ENCODE data around the gene TPSD1.
"Not testable (repeated sequence)": the region's sequence is repeated elsewhere in the genome, so short reads cannot be mapped to it uniquely, and the experiment has no call there.

The TPSD1 gene

GRCh38 chr16:1255276-1256122 is at the start of gene TPSD1:
TSS of gene TPSD1 (plus strand) at chr16:1256069. CDS start at chr16:1256281, 212 bp downstream.
- DNase-seq, result not testable (repeated sequence)

DNA sequence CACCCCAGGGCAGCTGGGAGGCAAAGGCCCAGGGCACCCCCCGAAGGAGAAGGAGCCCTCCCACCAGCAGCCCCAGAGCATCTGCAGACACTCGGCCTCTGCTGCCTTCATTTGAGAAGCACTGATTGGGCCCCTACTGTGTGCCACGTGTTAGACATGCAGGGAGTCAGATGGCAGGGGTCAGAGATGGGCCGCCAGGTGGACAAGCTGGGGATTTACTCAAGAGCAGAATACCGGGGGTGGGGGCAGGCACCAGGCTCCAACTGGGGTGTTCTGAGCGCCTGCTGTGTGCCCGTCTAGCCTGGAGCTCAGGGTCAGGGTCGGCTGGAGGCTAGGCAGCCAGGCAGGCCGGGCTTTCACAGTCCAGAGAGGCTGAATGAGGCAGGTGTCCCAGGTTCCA is 49.5 kb upstream of the TPSD1 start:
- no peak for DNase-seq

DNA sequence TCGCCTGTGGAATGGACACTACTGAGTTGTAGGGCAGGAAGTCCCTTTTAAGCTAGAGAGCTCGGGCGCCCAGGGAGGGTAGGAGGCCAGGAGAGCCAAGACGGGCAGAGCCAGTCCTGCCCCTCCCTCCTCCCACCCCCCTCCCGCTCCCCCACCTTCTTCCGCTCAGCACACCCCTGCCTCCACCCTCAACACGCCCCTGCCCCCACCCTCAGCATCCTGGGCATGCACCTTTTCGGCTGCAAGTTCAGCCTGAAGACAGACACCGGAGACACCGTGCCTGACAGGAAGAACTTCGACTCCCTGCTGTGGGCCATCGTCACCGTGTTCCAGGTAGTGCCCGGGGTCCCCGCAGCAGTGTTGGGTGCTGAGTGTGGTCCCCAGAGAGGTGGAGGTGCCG is 49.1 kb upstream of the TPSD1 start:
- DNase-seq, result no peak

DNA sequence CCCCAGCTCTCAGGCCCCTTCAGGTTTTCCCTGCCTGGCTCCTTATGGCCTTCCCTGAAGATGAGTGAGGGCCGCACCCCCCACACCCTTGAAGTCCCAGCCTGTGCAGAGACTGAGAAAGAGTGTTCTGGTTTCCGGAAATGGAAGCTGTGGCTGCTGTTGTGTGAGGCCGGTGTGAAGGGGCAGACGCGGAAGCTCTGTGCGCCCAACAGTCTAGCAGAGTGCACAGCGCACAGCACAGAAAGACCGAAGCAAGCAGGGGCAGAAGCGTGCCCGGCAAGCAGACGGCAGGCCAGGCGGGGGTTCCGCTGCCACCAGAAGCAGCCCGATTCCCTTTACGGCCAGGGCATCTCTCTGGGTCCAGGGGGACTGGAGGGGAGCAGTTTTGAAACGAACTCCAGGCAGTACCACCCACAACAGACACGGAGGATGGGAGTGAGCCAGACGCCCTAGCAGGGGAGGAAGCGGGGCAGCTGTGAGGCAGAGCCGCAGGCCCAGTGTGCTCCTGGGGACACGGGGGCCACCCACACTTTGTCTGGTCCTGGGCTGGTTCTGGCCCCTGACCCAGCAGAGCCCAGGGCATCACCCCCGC is 47.5 kb upstream of the TPSD1 start:
- DNase-seq, result no peak

DNA sequence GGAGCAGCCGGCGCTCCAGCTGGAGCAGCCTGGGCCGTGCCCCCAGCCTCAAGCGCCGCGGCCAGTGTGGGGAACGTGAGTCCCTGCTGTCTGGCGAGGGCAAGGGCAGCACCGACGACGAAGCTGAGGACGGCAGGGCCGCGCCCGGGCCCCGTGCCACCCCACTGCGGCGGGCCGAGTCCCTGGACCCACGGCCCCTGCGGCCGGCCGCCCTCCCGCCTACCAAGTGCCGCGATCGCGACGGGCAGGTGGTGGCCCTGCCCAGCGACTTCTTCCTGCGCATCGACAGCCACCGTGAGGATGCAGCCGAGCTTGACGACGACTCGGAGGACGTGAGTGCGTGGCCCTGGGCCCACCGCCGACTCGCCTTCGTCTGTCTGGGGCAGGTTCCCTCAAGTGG is 46.8 kb upstream of the TPSD1 start:
- DNase-seq, result no peak

DNA sequence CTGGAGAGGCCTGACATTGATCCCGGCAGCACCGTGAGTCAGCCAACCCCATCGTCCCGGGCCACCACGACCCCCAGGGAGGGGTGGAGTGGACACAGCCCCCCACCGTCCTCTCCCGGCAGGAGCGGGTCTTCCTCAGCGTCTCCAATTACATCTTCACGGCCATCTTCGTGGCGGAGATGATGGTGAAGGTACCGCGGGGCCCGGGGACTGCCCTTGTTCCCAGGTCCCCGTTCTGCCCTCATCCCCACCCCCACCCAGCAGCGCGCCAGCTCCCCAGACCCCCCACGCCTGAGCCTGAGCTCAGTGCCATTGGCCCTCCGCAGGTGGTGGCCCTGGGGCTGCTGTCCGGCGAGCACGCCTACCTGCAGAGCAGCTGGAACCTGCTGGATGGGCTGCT is 45.4 kb upstream of the TPSD1 start:
- DNase-seq, result no peak

GRCh38 chr16:1211451-1212268 is 44.2 kb upstream of the TPSD1 start:
- no peak for DNase-seq

DNA sequence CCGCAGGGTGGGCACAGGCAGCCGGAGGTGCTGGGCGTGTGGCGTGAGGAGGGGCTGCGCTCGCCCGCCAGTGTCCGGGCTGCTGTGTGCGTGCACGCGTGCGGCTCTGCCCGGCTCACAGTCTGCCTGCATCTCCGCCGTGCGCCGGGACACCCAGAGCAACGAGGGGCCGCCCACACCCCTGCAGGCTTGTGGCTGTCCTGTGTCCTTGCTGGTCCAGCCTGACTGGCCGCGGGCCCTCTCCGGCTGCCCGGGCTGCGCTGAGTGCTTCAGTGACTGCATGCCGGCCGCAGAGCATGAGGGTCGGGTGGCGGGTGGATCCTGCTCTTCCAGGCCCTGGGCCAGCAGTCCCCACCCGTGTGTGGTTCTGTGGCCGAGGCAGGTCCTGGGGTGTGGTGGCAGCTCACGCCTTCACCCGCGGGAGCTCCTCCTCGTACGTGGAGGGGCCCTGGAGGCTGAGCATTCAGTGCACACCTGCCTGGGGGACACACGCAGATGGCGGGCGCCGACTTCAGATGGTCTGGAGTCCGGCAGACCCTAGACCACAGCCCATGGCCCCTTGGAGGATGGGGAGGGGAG is 43.2 kb upstream of the TPSD1 start:
- DNase-seq, result no peak

GRCh38 chr16:1213231-1213630 is 42.6 kb upstream of the TPSD1 start:
- no peak for DNase-seq

GRCh38 chr16:1213796-1214372 is 42.0 kb upstream of the TPSD1 start:
- no peak for DNase-seq

DNA sequence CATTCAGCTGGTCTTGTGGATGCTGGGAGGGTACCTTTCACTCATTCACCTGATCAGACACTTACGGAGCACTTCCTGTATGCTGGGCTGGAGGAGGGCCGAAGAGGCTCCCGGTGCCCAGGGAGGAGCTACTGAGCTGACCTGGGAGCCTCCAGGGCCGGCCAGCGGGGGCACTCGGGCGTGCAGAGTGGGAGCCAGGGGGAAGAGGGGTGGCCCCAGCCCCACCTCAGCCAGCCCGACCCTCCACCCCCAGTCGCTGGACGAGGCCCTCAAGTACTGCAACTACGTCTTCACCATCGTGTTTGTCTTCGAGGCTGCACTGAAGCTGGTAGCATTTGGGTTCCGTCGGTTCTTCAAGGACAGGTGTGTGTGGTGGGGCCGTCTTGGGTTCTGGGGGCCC is 41.1 kb upstream of the TPSD1 start:
- DNase-seq, result no peak

- no peak for DNase-seq
These were observed 40.1 kb upstream of the TPSD1 start for GRCh38 chr16:1215574-1216295.

DNA sequence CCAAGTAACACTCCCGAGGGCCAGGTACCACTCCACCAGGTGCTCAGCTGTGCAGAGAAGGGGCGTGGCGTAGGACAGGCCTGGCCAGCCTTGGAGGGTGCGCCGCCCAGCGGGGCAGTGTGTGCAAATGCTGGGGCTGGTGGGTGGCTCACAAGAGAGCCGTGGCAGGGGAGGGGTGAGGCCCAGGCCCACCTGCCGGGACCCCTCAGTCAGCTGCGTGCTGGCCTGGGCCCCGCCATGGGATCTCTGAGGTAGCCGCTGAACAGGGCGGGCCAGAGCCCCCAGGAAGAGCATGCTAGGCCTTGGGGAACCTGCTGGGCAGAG is 39.6 kb upstream of the TPSD1 start:
- DNase-seq, result no peak

DNA sequence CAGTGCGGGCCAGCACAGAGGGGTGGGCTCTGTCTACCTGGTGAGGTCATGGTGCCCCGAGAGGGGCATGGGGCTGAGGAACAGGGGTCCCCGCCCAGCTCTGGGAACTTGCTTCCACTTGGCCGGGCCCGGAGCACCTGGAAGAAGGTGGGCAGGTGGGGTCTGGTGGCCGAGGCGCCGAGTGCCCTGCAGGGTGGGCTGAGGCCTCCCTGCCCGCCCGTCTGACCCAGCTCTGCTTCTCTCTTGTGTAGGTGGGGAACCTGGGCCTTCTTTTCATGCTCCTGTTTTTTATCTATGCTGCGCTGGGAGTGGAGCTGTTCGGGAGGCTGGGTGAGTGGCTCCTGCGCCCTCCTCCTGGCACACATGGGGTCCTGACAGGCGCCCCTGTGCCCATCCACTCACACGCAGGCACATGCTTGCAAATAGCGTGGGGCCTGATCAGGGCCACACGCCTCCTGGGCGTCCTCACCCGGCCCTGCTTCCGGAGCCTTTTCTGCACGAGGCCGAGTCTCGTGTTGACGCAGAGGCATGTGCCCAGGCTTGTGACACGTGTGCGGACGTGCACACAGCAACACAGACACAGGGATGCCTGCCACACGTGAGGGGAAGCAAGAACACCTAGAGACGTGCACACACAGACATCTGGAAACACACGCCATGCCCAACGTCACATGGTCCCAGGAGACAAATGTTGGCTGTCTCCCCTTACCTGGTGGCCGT is 39.0 kb upstream of the TPSD1 start:
- no peak for DNase-seq

- DNase-seq, result no peak
These were observed 38.3 kb upstream of the TPSD1 start for GRCh38 chr16:1217526-1217925.

DNA sequence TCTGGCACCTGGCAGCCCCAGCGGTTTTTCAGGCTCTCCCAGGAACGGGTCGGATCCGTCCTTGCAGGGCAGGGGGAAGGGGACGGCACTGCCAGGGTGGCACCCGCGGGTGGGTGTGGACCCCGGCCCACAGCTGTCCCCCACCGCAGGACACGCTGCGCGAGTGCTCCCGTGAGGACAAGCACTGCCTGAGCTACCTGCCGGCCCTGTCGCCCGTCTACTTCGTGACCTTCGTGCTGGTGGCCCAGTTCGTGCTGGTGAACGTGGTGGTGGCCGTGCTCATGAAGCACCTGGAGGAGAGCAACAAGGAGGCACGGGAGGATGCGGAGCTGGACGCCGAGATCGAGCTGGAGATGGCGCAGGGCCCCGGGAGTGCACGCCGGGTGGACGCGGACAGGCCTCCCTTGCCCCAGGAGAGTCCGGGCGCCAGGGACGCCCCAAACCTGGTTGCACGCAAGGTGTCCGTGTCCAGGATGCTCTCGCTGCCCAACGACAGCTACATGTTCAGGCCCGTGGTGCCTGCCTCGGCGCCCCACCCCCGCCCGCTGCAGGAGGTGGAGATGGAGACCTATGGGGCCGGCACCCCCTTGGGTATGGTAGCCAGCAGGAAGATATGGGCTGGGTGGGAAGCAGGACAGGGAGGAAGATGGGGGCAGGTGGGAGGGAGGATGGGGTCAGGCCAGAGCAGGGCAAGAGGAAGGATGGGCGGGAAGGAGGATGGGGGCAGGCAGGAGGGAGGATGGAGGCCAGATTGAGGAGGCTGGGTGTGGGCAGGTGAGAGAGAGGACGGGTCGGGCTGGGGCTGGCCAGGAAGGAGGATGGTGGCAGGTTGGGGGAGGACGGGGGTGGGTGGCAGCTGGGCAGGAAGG is 37.6 kb upstream of the TPSD1 start:
- no peak for DNase-seq

DNA sequence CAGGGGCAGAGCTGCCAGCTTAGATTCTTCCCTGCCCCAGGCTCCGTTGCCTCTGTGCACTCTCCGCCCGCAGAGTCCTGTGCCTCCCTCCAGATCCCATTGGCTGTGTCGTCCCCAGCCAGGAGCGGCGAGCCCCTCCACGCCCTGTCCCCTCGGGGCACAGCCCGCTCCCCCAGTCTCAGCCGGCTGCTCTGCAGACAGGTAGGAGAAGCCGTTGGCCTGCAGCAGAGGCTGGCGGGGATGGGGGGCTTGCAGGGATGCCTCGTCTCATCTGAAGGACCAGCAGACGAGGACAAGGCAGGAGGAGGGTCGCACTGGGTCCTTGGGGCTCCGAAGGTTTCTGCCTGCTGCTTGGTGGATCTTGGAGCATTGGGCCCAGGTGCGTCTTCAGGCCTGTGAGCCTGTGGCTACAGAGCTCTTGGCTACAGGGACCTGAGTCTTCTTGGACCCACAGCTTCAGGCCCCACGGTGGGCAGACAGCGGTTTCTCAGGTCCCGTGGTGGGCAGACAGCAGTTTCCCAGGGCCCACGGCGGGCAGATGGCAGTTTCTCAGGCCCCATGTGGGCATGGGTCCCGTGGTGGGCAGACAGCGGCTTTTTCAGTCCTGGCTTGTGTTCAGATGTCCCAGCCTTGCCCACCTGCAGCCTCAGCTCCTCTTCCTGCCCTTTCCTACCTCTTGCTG is 36.8 kb upstream of the TPSD1 start:
- no peak for DNase-seq

DNA sequence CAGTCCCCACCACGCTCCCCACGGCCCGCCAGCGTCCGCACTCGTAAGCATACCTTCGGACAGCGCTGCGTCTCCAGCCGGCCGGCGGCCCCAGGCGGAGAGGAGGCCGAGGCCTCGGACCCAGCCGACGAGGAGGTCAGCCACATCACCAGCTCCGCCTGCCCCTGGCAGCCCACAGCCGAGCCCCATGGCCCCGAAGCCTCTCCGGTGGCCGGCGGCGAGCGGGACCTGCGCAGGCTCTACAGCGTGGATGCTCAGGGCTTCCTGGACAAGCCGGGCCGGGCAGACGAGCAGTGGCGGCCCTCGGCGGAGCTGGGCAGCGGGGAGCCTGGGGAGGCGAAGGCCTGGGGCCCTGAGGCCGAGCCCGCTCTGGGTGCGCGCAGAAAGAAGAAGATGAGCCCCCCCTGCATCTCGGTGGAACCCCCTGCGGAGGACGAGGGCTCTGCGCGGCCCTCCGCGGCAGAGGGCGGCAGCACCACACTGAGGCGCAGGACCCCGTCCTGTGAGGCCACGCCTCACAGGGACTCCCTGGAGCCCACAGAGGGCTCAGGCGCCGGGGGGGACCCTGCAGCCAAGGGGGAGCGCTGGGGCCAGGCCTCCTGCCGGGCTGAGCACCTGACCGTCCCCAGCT is 35.7 kb upstream of the TPSD1 start:
- DNase-seq, result no peak

GRCh38 chr16:1220841-1221627 is 34.8 kb upstream of the TPSD1 start:
- DNase-seq, result no peak
